GM21423 (cell line): Measurements from ENCODE around the gene FGF12.

ENCODE experiments used
- ATAC-seq: cut with Tn5 transposase; IDR thresholded peaks from one replicate; pipeline ENCODE4 v1.9.1; 2021; ENCODE audit warnings: mild to moderate bottlenecking, moderate library complexity; ENCODE audit not compliant: unreplicated experiment

The FGF12 gene

DNA sequence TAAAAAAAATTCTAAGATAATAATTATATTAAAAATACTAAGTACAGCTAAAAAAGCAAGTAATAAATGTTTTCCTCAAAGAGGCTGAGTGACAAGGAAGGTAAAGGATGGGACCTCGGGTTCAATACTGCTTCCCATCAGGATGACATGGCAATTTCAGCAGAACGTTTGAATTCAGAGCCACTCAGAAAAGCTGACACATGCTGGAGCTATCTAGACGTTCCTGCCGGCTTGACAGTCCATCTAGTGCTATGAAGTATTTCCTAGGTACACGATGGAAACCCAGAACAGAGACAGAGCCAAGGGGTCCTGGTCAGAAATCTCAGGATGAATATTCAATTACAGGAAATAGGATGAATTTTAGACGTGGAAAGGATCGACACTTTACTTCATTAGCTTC lies 361.8 kb downstream of the FGF12 start:
- ATAC-seq: no peak

DNA sequence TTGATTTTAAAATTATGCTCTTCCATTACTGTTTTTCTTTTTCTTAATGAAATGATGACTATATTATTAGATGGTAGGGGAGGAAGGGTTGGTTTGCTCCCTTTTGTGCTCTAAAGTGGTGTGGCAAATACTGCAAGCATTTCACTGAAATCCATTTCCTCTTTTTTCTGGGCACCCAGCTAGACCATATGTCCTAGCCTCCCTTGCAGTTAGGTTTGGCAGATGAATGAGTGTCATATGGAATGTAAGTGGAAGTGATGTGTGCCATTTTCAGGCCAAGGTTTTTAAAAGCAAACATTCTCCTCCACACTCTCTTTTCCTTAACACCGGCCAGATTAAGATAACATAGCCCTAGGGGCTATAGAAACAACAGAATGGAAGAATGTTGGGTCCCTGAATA lies 363.0 kb downstream of the FGF12 start:
- no peak for ATAC-seq

DNA sequence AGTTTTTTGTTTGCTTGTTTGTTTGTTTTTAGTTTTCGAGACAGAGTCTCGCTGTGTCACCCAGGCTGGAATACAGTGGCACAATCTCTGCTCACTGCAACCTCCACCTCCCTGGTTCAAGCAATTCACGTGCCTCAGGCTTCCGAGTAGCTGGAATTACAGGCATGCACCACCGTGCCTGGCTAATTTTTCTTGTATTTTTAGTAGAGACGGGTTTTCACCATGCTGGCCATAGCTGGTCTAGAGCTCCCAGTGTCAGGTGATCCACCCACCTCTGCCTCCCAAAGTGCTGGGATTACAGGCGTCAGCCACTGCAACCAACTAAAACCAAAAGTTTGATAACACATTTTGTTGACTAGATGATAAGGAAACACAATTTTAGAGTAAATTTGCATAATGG lies 372.7 kb downstream of the FGF12 start:
- ATAC-seq: no peak

DNA sequence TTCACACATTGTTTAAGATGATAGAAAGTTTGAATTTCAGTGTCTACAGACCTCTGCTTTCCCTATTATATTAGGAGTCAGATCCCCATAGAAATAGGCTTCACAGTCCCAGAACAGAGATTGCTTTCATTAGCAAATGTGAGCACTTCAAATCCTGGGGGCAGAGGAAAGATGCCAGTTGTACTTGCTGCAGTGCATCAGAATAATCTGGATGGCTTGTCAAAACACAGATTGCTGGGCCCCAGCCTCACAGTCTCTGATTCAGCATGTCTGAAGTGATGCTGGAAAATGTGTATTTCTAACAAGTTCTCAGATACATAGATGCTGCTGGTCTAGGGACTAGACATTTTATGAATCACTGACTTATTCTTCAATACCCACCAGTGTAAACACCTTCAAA lies 375.2 kb downstream of the FGF12 start:
- ATAC-seq: no peak

DNA sequence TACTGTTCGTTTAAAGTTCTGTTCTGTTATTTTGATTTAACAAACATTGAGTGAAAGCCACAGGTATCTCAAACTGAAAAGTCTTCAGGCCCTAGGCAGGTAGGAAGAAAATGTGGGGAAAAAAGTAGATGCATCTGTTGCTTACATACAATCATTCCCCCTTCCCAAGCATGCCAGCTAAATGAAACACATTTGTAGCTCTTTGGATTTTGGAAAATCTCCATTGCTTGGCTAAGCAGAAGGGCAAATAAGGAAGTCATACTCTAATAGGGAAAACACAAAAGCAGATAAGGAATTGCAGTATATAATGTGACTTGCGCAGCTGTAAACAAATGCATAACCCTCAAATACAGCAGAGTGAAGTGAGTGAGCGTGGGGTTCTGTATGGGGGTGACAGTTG lies 375.9 kb downstream of the FGF12 start:
- ATAC-seq: no peak

DNA sequence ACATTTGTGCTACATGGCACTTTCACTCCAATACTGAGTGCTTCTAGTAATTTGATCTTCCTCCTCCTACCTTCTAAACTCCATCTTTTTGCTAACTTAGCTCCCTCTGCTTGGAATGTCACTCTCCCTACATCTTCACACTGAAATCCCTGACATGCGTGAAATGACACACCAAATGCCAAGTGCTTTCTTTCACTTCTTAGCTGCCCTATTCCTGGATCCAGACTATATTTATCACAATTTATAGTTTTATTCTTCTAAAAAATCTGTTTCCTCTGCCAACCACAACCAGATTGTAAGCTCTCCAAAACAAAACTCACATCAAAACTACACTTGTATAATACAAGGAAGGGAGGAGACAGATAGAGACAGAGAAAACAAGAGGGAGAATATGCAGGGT lies 387.3 kb downstream of the FGF12 start:
- ATAC-seq: no peak

DNA sequence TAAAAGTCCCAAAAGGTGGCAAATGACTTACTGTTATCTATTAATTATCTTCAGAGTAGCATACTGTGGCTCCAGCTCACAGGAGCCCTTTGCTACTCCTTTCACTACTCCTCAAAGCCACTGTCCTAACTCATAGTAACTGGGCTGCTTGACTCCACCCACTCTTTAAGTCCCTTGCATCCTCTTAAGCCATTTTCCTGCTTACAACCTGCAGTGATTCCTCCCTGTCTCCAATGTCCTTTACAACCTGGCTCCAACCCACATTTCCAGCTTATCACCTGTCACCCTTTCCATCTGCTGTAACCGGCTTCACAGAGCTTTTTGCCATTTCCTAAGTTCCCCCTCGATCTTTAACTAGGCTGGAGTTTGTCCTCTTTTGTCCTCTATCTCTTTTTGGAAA lies 388.1 kb downstream of the FGF12 start:
- ATAC-seq: no peak

DNA sequence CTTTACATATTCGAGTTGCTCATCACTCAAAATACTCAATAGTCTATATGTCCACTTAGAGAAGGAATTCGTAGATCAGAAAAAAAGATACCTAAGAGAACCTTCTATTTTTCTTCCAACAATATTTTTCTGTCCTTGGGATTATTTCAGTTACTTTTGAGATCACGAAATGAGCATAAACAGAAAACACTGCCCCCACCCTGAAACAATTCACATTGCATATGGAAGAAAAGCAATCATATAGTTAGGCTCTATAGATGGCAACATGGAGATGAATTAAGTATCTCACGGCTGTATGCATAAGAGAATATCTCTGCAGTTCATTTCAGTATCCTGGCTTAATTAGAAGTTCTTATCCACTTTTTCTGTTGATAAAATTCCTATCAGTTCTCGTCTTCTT lies 391.1 kb downstream of the FGF12 start:
- no peak for ATAC-seq

DNA sequence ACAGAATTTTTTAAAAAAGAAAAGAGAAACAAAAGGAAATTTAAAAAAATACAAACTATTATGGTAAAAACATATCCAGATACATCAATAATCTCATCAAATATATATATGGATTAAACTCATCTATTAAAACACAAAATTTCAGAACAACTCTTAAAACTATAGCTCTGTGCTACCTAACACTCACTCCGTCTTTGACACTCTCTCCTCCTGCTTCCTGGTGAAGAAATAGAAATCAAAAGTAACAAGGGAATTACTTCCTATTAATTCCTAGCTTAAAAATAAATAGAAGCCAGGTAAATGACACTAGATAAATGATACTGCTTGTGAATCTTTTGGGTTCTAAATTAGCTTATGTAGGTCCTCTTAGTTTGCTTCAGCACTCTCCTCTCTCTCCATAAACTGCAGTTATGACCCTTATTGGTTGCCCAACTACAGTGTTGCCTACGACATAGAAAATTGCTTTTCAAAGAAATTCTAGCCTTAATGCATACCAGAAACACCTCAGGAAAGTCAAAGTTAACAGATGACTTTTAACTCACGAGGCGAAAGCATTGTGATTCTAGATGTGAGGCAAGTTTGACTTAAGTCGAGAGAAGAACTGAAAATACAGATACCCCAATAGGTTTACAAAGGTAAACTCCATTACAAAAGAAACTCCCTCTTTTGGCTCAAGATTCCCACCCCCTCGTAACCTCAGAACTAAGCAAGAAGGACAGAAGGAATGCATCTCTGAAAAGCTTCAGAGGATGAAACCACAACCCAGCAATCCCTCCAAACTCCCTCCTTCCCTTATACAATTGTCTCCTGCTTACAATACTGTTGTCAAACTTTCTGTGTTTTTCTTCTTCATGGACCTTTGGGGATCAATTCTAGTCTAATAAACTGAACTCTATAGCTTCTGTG lies 394.7 kb downstream of the FGF12 start:
- ATAC-seq: no peak

DNA sequence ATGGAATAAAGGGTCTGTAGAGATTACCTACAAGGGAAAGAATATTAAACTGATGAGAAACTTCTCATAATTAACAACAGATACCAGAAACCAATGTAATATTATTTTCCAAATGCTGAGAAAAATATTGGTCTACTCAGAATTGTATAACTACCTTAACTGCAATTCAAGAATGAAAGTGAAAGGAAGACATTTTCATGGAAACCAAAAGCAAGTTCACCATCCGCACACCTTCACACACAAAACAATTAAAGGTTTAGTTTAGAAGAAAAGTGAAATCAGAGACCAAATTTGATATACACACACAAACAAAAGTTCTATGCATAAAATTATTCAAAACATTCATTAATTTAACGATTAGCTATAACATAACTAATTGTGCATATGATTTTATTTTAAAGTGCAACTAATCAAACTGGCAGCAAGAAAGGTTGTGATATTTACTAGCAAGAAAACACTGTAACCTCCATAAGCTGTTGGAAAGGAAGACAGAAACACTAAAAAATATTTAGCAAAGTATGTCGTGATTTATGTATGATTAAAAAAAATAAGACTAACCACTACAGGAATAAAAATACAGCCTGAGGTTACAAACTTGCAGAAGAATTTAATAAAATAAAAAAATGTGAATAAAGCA lies 395.5 kb downstream of the FGF12 start:
- peak; percentile 77 for ATAC-seq

DNA sequence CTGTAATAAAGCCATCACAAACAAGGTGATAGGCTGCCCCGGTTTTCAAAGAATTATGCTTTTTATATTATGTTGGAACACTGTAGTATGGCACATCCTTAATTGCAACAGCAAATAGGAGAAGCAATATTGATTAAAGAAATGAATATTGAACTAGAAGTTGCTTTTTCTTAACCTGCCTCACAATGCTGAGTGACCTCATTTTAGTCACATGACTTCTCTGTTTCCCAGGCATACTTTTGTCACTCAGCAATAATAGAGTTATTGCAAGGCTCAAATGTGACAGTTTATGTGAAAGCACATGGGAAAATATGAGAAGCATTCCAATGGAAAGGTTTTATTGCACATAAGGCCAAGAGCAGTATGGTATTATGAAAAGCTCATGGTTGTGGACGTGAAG lies 400.7 kb downstream of the FGF12 start:
- ATAC-seq: no peak

DNA sequence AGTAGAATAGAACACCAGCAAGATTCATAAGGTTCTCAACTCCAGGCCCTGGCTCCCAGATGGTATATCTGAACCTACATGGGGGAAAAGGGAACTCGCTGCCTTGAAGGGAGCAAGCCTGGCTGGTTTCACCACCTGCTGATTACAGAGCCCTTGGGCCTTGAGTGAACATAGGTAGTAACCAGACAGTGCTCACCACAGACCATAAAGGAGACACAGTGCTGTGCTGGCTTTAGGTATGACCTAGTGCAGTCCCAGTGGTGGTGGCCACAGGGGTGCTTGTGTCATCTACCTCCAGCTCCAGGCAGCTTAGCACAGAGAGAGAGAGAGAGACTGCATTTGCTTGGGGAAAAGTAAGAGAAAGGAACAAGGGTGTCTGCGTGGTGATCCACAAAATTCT lies 409.8 kb downstream of the FGF12 start:
- ATAC-seq: no peak

DNA sequence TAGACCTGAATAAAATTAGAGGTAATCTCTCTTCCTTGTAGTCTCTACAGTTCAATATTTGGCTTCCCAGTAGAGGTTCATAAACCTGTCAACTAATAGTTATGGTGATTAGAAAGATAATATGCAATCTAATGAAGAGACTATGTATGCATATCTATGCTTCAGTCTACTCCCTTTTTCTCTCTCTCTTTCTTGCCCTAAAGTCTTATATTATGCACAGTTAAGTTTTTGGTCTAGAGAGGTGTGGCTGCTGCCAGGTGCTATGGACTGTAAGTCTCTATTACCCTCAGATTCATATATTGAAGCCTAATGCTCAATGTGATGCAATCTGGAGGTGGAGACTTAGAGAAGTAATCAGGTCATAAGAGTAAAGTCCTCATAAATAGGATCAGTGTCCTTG lies 413.7 kb downstream of the FGF12 start:
- no peak for ATAC-seq

DNA sequence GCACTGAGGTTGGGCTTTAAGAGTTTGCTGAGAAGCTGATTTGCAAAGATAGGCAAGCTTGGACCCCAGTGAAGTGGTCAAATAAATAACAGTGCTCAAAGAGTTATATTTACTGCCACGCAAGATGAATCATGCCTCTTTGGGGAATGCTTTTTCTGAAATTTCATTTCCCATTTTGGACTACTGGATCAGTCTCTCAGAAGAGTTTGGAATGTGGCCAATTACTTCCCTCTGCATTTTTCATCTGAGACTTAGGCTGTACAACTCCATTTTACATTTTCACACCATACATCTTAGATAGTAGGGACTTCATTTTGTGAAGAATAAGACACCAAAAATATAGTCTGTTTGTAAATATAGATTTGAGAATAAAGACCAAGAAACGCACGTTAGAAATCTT lies 419.7 kb downstream of the FGF12 start:
- ATAC-seq: no peak

DNA sequence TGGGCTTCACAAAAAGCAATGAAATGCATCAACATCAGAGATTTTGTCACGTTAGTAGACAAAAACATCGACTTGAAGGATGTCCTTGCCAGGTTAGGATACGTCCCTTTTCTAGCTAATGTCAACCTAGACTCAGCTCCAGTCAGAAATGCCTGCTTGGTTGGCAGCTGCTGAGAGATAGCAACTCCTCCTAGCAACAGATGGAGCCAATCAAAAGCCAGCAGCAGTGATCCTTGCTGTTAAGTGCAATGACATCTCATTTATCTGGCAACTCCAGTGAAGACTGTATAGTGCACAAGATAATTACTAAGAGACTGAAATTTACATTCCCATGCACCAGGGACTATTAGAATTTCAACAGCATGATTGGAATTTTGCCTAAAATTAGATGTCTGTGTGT lies 424.1 kb downstream of the FGF12 start:
- no peak for ATAC-seq

DNA sequence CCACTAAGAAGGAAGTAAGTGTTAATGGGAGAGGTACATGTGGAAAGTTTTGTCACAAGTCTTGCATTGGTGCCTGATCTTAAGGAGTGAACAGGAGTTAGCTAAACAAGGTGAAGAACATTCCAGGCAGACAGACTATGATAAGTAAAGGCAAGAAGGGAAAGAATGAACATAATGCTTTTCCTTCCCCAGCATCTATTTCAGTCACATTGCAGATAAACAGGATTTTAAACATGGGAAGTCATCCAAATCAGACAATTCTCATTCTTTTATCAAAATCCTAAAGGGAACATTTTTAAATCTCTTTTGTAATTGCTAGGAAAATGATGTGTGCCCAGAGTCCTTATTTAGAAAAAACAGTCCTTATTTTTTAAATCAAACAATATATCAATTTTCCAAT lies 424.6 kb downstream of the FGF12 start:
- no peak for ATAC-seq

DNA sequence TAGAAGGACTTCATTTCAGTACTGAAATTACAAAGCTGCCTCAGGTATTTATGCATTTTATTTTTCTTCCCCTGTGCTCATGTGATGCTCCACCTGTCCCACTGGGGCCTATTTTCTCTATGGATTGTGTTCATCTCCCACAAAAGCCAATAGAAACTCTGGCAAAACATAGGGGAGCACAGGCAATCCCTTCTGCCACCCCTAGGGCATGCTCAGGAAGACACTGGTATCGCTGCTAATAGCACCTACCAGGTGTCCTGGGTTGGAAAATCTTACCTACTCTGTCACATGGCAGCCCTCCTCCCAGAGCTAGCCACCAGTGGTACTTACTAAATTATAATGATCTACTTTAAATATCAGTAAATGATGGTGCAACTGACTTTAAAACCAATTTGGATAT lies 427.4 kb downstream of the FGF12 start:
- ATAC-seq: no peak

DNA sequence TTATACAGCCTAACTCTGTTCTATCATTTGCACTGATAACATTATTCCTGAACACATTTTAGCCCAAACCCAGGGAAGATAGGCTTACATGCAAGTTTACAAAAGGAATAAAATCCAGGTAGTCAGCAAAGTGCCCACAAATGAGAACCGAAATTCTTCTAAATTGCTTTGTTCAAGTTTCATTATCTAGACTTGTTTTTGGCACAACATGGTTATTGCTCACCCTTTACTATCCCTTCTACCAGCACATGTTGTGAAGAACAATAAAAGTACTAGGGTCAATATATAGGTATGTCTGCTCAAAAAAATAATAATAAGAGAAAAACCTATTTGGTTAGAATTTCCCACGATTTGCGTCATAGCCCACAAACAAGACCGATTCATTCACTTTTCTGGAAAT lies 430.5 kb downstream of the FGF12 start:
- ATAC-seq: no peak

DNA sequence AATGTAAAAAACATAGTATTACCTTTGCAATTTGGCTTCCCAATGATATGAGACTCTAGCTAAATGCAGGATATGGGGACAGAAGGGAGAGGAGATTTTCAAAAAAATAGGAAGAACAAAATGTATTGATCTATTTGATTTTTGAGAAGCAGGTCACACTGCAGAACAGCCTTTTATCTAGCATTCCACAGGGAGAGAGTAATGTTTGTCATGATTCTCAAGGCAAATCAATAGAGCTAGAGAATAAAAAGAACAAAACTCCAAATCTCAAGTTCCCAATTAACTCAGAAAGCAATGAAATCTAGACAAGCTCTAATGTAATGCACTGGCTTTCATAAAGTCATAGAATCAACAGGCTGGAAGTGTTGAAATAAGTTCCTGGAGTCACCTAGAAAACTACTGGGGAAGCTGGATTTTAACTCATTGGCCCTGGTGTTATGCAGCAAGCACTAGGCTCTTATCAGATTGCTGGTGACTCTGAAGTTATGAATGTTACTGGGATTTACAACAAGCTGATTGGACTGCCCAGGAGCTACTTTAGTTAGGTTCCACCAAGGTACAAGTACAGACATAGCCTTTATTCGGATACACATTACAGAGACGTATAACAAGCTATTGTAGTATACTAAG lies 442.8 kb downstream of the FGF12 start:
- ATAC-seq: no peak

DNA sequence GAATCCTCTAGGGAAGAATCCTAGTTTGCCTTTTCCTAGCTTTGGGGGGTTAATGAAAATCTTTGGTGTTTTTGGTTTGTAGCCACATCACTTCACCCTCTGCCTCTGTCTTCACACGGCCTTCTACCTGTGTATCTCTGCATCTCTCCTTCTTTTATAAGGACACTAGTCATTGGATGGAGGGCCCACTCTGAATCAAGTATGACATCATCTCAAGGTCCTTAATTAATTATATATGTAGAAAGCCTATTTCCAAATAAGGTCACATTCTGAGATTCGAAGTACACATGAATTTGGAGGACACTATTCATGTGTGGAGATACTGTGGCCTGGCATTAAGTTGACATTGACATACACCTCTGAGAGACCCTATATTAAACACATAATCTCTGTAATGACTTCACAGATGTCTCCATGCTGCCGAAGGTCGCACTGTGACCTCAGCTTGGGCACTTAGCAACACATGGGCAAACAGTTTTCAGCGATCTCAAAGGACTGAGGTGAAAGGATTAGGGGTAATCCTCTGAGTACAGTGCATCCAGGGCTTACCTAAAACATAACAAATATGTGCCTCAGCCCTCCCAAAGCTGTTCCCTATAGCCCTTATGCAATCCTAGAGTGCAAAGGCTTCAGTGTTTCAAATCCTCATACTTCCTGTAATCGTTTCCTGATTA lies 446.0 kb downstream of the FGF12 start:
- no peak for ATAC-seq

DNA sequence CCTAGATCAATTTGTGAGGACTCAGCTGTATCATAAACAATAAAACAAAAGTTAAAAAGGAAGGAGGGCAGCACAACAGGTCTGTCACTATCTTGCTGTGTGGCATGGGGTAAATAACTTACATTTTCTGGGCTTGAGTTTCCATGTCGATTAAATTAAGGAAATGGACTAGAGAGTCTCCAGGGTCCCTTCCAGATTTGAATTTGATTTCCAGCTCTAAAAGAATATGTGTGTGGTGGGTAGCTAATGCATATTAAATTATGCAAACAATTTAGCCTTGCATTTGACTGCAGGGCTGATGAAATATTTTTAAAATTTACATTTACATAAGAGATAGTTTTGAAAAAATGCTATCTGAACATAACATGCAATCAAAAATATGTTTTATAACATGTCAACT lies 447.7 kb downstream of the FGF12 start:
- no peak for ATAC-seq

DNA sequence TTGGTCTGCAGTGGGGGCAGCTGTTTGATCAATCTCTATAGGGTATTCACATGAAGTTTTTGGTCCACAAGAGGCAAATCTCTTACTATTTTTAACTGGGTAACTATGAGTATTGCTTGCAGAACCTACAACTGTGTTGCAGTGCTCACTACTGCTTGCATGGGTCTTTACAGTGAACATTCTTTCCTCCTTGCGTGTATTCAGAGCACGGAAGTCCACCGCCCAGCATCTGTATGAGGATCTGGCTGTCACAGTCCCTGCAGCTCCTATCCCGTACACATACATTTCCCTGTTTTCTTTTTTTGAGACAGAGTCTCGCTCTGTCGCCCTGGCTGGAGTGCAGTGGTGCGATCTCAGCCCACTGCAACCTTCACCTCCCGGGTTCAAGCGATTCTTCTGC lies 449.9 kb downstream of the FGF12 start:
- no peak for ATAC-seq
